GM18870 (cell line): ENCODE data around the gene FAM120B.
"Not testable (repeated sequence)": the region's sequence is repeated elsewhere in the genome, so short reads cannot be mapped to it uniquely, and the experiment has no call there.

Source experiments
- ATAC-seq: cut with Tn5 transposase; IDR thresholded peaks from one replicate; pipeline ENCODE4 v1.9.1; 2021; ENCODE audit warnings: moderate library complexity; ENCODE audit not compliant: unreplicated experiment

FAM120B gene

GRCh38 chr6:170296746-170297575 lies 9.6 kb upstream of the FAM120B start:
- no peak for ATAC-seq

GRCh38 chr6:170297576-170298330 lies 8.8 kb upstream of the FAM120B start:
- ATAC-seq = no peak

- no peak for ATAC-seq
Observed at GRCh38 chr6:170298688-170299087, 7.9 kb upstream of the FAM120B start.

GRCh38 chr6:170301184-170301583 lies 5.4 kb upstream of the FAM120B start:
- ATAC-seq = no peak

- no peak for ATAC-seq
Observed at GRCh38 chr6:170305805-170306323, 694 bp upstream of the FAM120B start.

GRCh38 chr6:170307080-170307545 lies 555 bp downstream of the FAM120B start:
- ATAC-seq = no peak

GRCh38 chr6:170308761-170309160 lies 2.2 kb downstream of the FAM120B start:
- no peak for ATAC-seq

GRCh38 chr6:170311696-170312095 lies 5.1 kb downstream of the FAM120B start:
- ATAC-seq = no peak

- no peak for ATAC-seq
Observed at GRCh38 chr6:170312876-170313275, 6.3 kb downstream of the FAM120B start.

- ATAC-seq = no peak
Observed at GRCh38 chr6:170313716-170314295, 7.2 kb downstream of the FAM120B start.

- ATAC-seq = no peak
Observed at GRCh38 chr6:170314983-170315382, 8.4 kb downstream of the FAM120B start.

- no peak for ATAC-seq
Observed at GRCh38 chr6:170316071-170316470, 9.5 kb downstream of the FAM120B start.

GRCh38 chr6:170317076-170317475 lies 10.5 kb downstream of the FAM120B start:
- ATAC-seq = no peak

- ATAC-seq = no peak
Observed at GRCh38 chr6:170317718-170318117, 11.2 kb downstream of the FAM120B start.

GRCh38 chr6:170329321-170329720 lies 22.8 kb downstream of the FAM120B start:
- no peak for ATAC-seq

- ATAC-seq = not testable (repeated sequence)
Observed at GRCh38 chr6:170335199-170335598, 28.6 kb downstream of the FAM120B start.

GRCh38 chr6:170344631-170345576 lies 38.3 kb downstream of the FAM120B start:
- no peak for ATAC-seq

- ATAC-seq = no peak
Observed at GRCh38 chr6:170345662-170346061, 39.1 kb downstream of the FAM120B start.

- no peak for ATAC-seq
Observed at GRCh38 chr6:170346649-170347048, 40.1 kb downstream of the FAM120B start.

GRCh38 chr6:170347091-170347490 lies 40.5 kb downstream of the FAM120B start:
- ATAC-seq = no peak
